GM21717 (cell line): ENCODE data around the gene PPEF1.
"Not testable (repeated sequence)": the region's sequence is repeated elsewhere in the genome, so short reads cannot be mapped to it uniquely, and the experiment has no call there.

Source experiments
- ATAC-seq: cut with Tn5 transposase; IDR thresholded peaks from one replicate; pipeline ENCODE4 v1.9.1; 2021; ENCODE audit warnings: mild to moderate bottlenecking, moderate library complexity; ENCODE audit not compliant: unreplicated experiment

Gene PPEF1

DNA sequence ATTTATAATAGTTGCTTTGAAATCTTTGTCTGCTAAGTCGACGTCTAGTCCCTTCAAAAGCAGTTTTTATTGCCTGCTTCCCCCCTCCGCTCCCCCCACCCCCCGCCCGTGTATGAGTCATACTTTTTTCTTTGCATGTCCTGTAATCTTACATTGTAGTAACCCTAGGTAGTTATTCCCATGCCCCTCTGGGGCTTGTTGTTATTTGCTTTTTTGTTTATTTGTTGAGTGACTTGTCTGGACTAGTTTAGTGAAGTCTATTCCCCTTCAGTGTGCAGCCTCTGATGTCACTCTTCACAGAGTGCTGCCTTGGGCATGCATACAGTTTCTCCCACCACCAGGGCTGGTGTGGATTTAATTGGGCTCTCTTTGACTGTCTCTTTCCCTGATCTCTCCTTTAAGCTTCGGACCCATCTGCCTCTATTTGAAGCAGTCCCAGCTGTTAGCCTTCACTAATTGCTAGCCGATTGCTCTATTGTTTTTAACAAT, 86.2 kb downstream of the PPEF1 start:
- ATAC-seq = no peak

- ATAC-seq = no peak
Observed at GRCh38 chrX:18797141-18797540, 89.7 kb downstream of the PPEF1 start.

DNA sequence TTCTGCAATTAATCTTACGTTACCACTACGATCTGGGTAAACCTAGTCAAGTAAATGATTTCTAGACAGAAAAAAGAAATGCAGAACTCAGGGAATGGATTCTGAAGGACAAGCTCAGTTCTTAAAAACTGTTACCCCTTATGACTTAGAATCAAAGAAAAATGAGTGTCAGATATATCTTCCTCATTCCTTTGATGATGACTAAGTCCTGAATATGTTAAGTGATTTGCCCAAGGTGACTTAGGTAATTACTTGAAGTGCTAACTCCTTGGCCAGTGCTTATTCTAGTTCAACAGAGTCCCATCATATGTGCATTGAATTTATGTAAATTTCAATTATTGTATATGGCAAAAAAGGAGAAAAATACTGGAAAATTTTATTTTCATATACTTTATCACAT, 92.5 kb downstream of the PPEF1 start:
- no peak for ATAC-seq

DNA sequence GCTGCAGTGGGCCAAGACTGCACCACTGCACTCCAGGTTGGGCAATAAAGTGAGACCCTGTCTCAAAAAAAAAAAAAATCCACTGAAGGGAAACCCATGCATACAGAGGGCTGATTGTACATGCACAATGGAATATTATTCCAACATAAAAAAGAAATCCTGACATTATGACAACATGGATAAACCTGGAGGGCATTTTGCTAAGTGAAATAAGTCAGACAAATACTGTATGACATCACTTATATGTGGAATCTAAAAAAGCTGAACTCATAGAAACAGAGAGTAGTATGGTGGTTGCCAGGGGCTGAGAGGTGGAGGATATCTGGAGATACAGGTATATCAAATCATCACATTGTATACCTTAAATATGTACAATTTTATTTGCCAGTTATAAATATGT, 102.2 kb downstream of the PPEF1 start:
- no peak for ATAC-seq

- ATAC-seq = no peak
Observed at GRCh38 chrX:18810416-18810815, 103.0 kb downstream of the PPEF1 start.

GRCh38 chrX:18825375-18825774, 117.9 kb downstream of the PPEF1 start:
- ATAC-seq = no peak

DNA sequence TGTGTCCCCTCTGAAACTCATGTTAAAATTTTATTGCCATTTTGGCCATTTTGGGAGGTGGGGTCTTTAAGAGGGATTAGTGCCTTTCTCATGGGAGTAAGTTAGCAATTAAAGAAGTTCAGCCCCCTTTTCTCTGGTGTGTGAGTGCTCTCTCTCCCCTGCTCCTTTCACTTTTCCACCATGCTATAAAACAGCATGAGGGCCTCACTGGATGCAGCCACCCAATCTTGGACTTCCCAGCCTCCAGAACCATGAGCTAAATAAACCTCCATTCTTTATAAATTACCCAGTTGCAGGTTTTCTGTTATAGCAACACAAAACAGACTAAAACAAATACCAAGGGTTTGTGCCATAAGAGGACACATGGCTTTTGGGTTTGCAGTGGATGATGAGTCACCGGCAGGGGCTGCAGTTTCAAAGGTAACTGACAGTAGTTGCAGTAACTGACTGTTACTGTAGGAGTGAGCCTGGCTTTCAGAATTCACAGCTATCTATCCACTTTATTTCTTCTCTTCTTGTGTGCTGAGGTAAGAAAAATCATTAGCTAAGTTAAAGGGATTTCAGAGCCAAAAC, 121.5 kb downstream of the PPEF1 start:
- no peak for ATAC-seq

- no peak for ATAC-seq
Observed at GRCh38 chrX:18833071-18833731, 125.8 kb downstream of the PPEF1 start.

- not testable (repeated sequence) for ATAC-seq
Observed at GRCh38 chrX:18847901-18848300, 140.5 kb downstream of the PPEF1 start.

GRCh38 chrX:18855919-18856644, 148.6 kb downstream of the PPEF1 start:
- peak; percentile 93 for ATAC-seq

- ATAC-seq = no peak
Observed at GRCh38 chrX:18856645-18856997, 149.2 kb downstream of the PPEF1 start.

- ATAC-seq = no peak
Observed at GRCh38 chrX:18861511-18861910, 154.1 kb downstream of the PPEF1 start.

GRCh38 chrX:18864390-18864920, 157.0 kb downstream of the PPEF1 start:
- ATAC-seq = no peak

DNA sequence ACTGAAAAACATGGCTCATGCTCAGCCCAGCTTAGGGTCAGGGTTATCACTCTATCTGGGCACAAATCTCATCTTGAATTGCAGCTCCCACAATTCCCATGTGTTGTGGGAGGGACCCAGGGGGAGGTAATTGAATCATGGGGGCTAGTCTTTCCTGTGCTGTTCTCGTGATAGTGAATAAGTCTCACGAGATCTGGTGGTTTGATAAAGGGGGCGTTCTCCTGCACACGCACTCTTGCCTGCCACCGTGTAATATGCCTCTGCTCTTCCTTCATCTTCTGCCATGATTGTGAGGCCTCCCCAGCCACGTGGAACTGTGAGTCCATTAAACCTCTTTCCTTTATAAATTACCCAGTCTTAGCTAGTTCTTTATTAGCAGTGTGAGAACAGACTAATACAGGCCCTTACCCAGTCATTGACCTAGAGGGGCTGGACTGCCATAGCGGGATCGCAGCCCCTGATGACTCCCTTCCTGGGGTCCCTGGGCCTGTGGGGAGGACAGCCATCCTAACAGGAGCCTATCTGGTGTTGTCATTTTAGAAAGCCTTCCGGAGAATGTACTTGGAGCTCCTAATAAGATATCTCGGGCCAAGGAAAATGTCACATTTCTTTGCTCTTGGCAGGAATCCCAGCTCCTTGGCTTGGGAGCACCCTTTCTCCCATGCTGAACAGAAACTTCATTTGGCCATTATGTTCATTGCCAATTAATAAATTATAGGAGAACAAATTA, 163.9 kb downstream of the PPEF1 start:
- ATAC-seq = no peak

- no peak for ATAC-seq
Observed at GRCh38 chrX:18871970-18872369, 164.5 kb downstream of the PPEF1 start.

- no peak for ATAC-seq
Observed at GRCh38 chrX:18872621-18873020, 165.2 kb downstream of the PPEF1 start.

DNA sequence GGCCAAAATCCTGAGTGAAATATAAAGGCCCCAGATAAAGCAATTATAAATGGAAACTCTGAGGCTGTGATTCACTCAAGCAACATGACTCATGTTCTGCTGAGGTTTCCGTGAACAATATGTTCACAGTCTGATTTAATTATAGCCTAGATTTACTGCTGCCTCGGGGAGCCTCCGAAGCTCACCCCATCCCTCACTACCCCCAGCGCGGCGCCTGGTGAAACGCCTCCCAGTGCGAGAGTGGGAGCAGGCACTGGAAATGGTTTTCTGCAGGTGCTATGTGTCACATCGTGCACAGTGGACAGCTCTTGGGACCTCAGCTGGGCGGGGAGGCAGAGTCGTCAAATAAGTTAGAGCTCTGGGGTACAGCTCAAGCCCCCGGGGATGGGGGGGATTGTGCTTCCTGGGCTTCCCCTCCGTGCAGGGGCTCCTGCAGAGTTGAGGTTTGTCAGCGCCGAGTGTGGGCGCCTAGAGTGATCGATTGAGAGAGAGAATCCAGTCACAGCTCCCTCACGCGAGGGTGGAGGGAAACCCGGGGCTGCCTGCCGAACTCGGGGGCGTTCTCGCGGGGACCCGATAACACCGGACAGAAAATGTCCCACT, 165.8 kb downstream of the PPEF1 start:
- no peak for ATAC-seq

- ATAC-seq = no peak
Observed at GRCh38 chrX:18873836-18874235, 166.4 kb downstream of the PPEF1 start.

DNA sequence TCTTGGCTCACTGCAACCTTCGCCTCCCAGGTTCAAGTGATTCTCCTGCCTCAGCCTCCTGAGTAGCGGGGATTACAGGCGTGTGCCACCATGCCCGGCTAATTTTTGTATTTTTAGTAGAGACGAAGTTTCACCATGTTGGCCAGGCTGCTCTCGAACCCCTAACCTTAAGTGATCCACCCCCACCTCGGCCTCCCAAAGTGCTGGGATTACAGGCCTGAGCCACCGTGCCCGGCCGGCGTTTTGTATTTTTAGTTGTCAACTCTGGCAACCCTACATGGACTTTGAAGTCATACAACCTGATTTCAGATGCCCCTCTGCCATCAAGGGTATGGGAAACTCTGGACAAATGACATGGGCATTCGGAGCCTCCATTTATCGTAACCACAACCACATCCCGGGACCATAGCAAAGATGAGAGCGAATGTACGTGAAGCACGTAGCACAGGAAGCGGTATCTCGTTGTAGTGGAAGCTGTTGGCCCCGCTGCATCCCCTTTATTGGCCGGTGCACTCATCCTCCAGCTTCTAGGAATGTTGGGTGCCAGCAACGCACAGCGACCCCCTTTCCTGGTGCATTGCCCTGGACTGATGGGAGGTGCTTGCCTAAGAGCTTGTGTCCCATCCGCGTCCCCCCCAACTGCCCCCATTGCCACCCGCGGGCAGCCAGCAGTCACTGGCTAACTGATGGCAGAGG, 167.3 kb downstream of the PPEF1 start:
- ATAC-seq = no peak

GRCh38 chrX:18875256-18875878, 167.9 kb downstream of the PPEF1 start:
- ATAC-seq = no peak
